Measurements from ENCODE around the gene TDRD7.

DNA sequence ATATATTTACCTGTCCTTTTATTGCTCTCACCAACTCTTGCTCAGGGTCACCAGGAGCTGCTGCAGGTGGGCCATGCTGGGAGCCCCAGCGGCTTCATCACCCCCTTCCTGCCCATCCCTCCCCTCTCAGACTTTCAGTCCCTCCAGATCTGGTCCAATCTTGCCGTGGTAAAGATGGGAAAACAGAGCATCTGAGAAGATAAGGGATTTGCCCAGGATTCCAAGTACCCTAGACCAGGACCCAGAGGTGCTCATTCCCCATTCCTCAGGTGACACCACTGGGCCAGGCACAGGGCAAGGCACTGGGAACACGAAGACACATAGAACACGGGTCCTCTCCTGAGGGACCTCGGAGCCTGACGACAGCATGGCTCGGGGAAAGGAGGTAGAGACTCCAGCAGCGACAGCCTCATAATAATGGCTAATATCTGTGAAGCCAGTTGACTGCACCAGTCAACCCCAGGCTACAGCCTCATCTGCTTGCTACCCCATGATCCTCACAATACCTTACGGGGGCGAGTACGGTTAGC, 107.6 kb downstream of the TDRD7 start:
- TF ChIP-seq ATF6 (CRISPR knock-in tag; IDR thresholded peaks at IDR 0.05) (no peak), ZNF232 (CRISPR knock-in tag; IDR thresholded peaks at IDR 0.05) (no peak)

Measured in WTC11 (cell line).